HG03060 (cell line): Measurements from ENCODE around the gene C5.

Experiments used
- ATAC-seq: cut with Tn5 transposase; IDR thresholded peaks from one replicate; pipeline ENCODE4 v1.9.1; 2021; ENCODE audit warnings: low read depth, moderate number of reproducible peaks; ENCODE audit not compliant: unreplicated experiment

Gene C5

GRCh38 chr9:120915854-120916470, 134.1 kb downstream of the C5 start:
- no peak for ATAC-seq

- no peak for ATAC-seq
Measured at GRCh38 chr9:120914953-120915352, 135.1 kb downstream of the C5 start.

- no peak for ATAC-seq
Measured at GRCh38 chr9:120914396-120914795, 135.7 kb downstream of the C5 start.

- no peak for ATAC-seq
Measured at GRCh38 chr9:120913647-120914264, 136.3 kb downstream of the C5 start.

GRCh38 chr9:120912958-120913646, 137.0 kb downstream of the C5 start:
- no peak for ATAC-seq

GRCh38 chr9:120911295-120911837, 138.7 kb downstream of the C5 start:
- no peak for ATAC-seq

- ATAC-seq, result no peak
Measured at GRCh38 chr9:120910643-120911042, 139.4 kb downstream of the C5 start.

GRCh38 chr9:120909904-120910303, 140.2 kb downstream of the C5 start:
- ATAC-seq, result no peak

GRCh38 chr9:120905315-120906164, 144.5 kb downstream of the C5 start:
- ATAC-seq, result no peak

- ATAC-seq, result no peak
Measured at GRCh38 chr9:120904978-120905301, 145.1 kb downstream of the C5 start.

GRCh38 chr9:120904061-120904977, 145.8 kb downstream of the C5 start:
- no peak for ATAC-seq

- ATAC-seq, result no peak
Measured at GRCh38 chr9:120902569-120903535, 147.2 kb downstream of the C5 start.
